ENCODE measurements around the gene THOC6.

- no peak for TF ChIP-seq GATA2 (IDR thresholded peaks at IDR 0.05; ENCODE audit: low read depth, low read length)
- no peak for TF ChIP-seq GATA3 (IDR thresholded peaks at IDR 0.05; ENCODE audit: low read depth, low read length)
Measured at GRCh38 chr16:3035972-3036725, 12.3 kb downstream of the THOC6 start.
